Effector memory CD4-positive, alpha-beta T cell (primary cell): Measurements from ENCODE around the gene AXIN2.

Experiments
- DNase-seq, 3 donors: peaks; one replicate each; pipeline ENCODE4 v3.0.0-alpha.2; 2020
- H3K27ac ChIP-seq: 2 replicates; pipeline ENCODE4 v1.7.0; 2013; ENCODE audit warnings: mild to moderate bottlenecking, low read length, moderate library complexity; ENCODE audit not compliant: insufficient read depth, poor library complexity, severe bottlenecking
- H3K27me3 ChIP-seq: replicated peaks from 2 replicates; pipeline ENCODE4 v1.7.0; 2013; ENCODE audit warnings: mild to moderate bottlenecking, low read length; ENCODE audit not compliant: insufficient read depth, control insufficient read depth, poor library complexity, severe bottlenecking
- H3K36me3 ChIP-seq: 2 replicates; pipeline ENCODE4 v1.7.0; 2013; ENCODE audit warnings: mild to moderate bottlenecking, low read length, moderate library complexity; ENCODE audit not compliant: control insufficient read depth, insufficient read depth
- H3K4me1 ChIP-seq: 2 replicates; pipeline ENCODE4 v1.7.0; 2013; ENCODE audit warnings: low read length, mild to moderate bottlenecking; ENCODE audit not compliant: control insufficient read depth, insufficient read depth, poor library complexity, severe bottlenecking
- H3K4me3 ChIP-seq: 2 replicates; pipeline ENCODE4 v1.7.0; 2013; ENCODE audit warnings: low read length, low read depth, mild to moderate bottlenecking; ENCODE audit not compliant: insufficient read depth, poor library complexity, severe bottlenecking
- H3K9me3 ChIP-seq: 2 replicates; pipeline ENCODE4 v1.7.0; 2013; ENCODE audit warnings: mild to moderate bottlenecking, low read length, moderate library complexity; ENCODE audit not compliant: control insufficient read depth
- total RNA-seq, 3 donors: gene quantifications; one replicate each; lab custom pipeline; 2026; lab: John Stamatoyannopoulos, UW

The AXIN2 gene, protein sequence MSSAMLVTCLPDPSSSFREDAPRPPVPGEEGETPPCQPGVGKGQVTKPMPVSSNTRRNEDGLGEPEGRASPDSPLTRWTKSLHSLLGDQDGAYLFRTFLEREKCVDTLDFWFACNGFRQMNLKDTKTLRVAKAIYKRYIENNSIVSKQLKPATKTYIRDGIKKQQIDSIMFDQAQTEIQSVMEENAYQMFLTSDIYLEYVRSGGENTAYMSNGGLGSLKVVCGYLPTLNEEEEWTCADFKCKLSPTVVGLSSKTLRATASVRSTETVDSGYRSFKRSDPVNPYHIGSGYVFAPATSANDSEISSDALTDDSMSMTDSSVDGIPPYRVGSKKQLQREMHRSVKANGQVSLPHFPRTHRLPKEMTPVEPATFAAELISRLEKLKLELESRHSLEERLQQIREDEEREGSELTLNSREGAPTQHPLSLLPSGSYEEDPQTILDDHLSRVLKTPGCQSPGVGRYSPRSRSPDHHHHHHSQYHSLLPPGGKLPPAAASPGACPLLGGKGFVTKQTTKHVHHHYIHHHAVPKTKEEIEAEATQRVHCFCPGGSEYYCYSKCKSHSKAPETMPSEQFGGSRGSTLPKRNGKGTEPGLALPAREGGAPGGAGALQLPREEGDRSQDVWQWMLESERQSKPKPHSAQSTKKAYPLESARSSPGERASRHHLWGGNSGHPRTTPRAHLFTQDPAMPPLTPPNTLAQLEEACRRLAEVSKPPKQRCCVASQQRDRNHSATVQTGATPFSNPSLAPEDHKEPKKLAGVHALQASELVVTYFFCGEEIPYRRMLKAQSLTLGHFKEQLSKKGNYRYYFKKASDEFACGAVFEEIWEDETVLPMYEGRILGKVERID
- total RNA-seq = 16.5 to 27.1 (median 26.1) reads per million in 3 donors

DNA sequence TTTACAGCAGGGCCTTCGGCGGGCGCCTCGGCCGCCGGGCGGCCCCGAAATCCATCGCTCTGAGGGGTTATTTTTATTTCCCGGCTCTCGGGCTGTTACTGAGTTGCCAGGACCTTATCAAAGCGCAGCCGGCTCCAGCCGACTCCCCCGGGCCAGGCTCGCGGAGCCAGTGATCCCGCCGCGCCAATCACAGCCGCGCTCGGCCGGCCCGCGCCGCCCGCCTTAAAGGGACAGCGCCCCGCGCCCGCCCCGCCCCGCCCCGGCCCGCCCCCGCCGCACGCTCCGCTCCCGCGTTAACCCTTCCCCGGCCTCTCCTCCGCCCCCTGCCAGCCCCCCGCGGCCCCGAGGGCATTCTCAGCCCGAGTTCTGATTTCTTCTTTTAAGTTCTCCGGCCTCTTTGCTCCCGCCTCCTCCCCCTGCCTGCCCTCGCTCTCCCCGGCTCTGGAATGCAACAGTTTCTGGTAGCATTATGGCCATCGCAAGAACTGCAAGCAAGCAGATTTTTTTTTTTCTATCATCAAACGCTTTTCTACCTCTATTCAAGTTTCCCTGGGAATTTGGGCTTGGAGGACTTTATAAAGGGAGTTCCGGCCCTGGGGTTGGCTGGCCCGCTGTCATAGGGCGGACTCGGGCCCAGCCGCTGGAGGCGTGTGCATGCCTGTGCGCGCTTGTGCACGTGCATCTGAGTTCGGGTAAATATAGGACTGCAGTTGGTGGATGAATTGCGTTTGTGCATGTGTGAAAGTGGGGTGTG is at the start of gene AXIN2:
TSS of gene AXIN2 (minus strand) at position 197 of the 754 bp plus-strand sequence. CDS start 3,028 bp downstream, outside the sequence.
- Histone ChIP-seq H3K4me3 (peak within 1 kb of the TSS; percentile 91), H3K27ac (peak within 1 kb of the TSS; percentile 88), H3K36me3 (peaks cover 5% of the 10 kb centered on the region), H3K4me1 (peaks cover 5% of the 10 kb centered on the region), H3K27me3 (no peaks in the 10 kb centered on the region), H3K9me3 (no peaks in the 10 kb centered on the region)
- peak; percentile 70 to 78 (median 77) for DNase-seq

DNA sequence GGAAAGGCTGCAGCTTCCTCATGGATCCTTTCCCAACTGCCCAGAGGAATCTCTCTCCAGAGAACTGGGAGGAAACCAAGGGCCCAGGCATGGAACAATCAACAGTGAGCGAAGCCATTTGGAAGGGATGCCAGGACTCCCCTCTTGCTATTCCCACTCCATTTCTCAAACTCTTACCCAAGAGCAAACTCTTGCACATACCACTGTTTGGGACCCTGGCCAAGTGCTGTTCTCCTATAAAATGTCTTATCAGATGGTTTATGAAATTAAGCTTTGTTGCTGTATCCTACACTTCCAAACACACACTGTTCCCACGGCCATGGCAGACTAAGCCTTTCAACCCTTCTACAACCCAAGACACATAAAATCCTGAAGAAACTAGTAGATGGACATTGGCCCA is 48.3 kb upstream of the AXIN2 start:
- Histone ChIP-seq H3K4me1 (no peaks in the 10 kb centered on the region), H3K36me3 (no peaks in the 10 kb centered on the region), H3K4me3 (no peak overlapping the region), H3K27me3 (no peaks in the 10 kb centered on the region), H3K9me3 (no peaks in the 10 kb centered on the region), H3K27ac (no peak overlapping the region)
- DNase-seq = no peak

DNA sequence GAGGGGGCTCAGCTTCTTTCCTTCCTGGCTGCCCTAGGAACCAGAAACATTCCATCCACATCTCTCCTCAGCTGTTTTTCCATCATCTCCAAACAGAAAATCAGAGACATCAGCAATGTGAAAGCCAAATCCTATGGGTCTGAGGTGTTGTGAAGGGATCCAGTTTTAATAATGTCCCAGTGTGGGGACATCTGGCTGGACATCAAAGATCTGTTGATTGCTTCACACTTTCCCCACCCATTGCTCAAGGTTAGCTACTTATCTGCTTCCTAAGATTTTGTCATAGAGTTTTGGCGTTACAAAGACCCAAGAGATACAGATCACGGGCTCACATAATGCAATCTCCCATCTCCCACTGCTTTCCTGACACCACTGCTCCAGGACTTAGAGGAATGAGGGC is 47.8 kb upstream of the AXIN2 start:
- Histone ChIP-seq H3K9me3 (no peaks in the 10 kb centered on the region), H3K27ac (no peak overlapping the region), H3K4me1 (no peaks in the 10 kb centered on the region), H3K36me3 (no peaks in the 10 kb centered on the region), H3K27me3 (no peaks in the 10 kb centered on the region), H3K4me3 (no peak overlapping the region)
- no peak for DNase-seq

DNA sequence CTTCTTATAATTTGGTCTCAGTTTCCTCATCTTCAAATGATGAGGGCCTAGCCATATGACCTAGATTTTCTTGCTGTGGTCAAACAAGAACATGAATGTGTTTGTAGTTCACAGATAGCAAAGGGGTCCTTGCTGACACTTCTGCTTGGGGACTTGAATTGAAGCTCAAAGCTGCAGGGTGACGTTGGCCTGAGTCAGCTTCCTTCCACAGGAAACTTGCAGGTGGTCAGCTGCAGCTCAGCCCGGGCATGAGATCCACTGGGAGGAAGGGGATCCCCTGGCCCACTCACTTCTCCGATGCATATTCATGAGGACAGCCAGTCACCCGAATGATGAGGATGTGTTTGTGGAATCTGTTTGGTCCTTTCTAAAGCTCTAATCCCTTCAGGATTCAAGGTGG is 42.6 kb upstream of the AXIN2 start:
- Histone ChIP-seq H3K36me3 (no peaks in the 10 kb centered on the region), H3K4me1 (no peaks in the 10 kb centered on the region), H3K9me3 (no peaks in the 10 kb centered on the region), H3K27ac (no peak overlapping the region), H3K4me3 (no peak overlapping the region), H3K27me3 (no peaks in the 10 kb centered on the region)
- DNase-seq = no peak

DNA sequence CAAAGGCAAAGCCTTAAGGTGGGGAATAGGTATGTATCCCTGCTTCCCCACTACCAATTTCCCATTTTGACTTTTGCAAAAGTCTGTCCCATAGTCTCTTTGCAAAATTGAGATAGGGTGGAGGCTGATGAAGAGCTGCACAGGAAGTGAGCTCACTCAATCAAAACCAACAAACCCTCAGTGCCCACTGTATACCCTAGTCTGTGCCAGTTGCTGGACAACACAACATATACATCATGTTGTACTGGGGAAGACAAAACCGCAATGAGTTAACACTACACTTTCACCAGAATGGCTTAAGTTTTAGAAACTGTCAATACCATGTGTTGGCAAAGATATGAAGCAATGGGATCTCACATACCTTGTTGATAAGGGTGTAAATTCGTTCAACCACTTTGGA is 40.4 kb upstream of the AXIN2 start:
- no peak for DNase-seq
- H3K4me3 ChIP-seq = no peak overlapping the region
- no peak overlapping the region for H3K27ac ChIP-seq
- H3K36me3 ChIP-seq = no peaks in the 10 kb centered on the region
- no peaks in the 10 kb centered on the region for H3K27me3 ChIP-seq
- no peaks in the 10 kb centered on the region for H3K4me1 ChIP-seq
- H3K9me3 ChIP-seq = no peaks in the 10 kb centered on the region

DNA sequence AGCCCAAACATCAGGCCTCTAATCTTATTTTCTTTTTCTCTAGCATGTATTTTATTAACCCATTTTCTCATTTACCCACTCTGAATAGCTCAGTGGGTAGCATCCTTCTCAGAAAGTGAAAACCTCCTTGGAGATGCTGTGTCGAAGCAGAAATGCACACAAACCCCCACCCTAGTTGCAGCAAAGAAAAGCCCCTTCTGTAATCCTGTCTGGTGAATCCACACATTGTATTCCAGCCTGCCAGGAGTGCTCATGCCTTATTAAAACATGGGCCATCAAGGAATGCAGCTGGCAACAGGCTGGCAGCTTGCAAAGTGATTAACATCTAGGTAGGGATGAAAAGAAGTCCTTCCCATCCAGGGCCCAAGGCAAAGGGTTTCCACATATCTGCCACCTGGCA is 39.7 kb upstream of the AXIN2 start:
- DNase-seq = no peak
- no peaks in the 10 kb centered on the region for H3K9me3 ChIP-seq
- no peak overlapping the region for H3K27ac ChIP-seq
- H3K4me1 ChIP-seq = no peaks in the 10 kb centered on the region
- H3K27me3 ChIP-seq = no peaks in the 10 kb centered on the region
- H3K36me3 ChIP-seq = no peaks in the 10 kb centered on the region
- H3K4me3 ChIP-seq = no peak overlapping the region

DNA sequence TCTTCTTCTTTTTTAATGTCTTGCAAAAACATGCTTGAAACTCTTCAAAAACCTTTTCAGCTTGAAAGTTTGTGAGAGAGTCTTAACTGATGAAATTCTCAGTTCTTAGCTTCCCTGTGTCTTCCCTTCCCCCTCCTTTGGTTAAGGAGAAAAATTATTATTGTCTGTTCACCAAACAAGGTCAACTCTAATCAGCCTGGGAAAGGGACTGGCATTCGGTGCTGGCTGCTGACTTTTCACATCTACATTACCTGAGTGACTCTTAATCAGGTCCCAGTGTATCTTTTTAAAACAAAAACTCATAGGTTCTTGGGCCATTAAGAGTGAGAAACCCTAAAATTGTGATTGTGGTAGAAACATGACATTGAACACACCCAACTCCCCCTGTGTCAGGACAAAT is 39.1 kb upstream of the AXIN2 start:
- Histone ChIP-seq H3K27ac (no peak overlapping the region), H3K4me1 (no peaks in the 10 kb centered on the region), H3K36me3 (no peaks in the 10 kb centered on the region), H3K9me3 (no peaks in the 10 kb centered on the region), H3K27me3 (no peaks in the 10 kb centered on the region), H3K4me3 (no peak overlapping the region)
- no peak for DNase-seq

DNA sequence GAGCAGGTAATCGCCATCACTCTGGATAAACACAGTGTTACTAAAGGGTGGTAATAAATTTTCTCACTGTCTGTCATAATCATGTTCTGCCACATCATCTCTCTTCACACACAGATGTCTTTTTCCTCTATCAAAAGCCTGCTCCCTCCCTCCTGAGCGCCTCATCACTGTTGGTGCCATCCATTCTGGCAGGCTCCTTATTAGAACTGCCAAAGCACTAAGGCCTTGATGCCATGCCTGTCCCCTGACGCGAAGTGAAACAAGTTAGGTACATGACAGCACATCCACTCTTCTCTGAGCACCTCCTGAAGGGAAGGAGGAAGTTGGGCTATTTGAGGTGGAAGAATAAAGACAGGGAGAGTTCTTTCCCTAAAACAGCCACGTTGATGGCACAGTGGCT is 38.2 kb upstream of the AXIN2 start:
- no peak for DNase-seq
- Histone ChIP-seq H3K27ac (no peak overlapping the region), H3K27me3 (no peaks in the 10 kb centered on the region), H3K4me3 (no peak overlapping the region), H3K4me1 (no peaks in the 10 kb centered on the region), H3K36me3 (no peaks in the 10 kb centered on the region), H3K9me3 (no peaks in the 10 kb centered on the region)

DNA sequence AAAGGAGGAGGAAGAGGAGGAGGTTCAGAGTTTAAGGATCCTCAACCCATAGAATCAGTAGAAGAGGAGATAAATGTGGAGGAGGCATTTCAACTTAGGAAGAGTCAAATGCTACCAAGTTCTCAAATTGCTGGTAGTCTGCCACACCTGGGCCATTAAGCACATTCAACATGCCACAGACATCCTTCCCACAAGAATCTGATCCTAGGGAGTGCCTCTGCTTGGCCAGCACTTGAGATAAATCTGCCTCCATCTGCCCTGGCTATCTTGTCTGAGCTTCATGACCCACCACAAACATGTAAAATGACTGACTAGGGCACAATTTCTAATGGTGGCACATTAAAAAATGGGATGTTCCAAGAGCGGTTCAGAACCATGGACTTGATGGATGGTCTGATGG is 37.3 kb upstream of the AXIN2 start:
- Histone ChIP-seq H3K4me1 (no peaks in the 10 kb centered on the region), H3K27ac (no peak overlapping the region), H3K27me3 (no peaks in the 10 kb centered on the region), H3K4me3 (no peak overlapping the region), H3K36me3 (no peaks in the 10 kb centered on the region), H3K9me3 (no peaks in the 10 kb centered on the region)
- no peak for DNase-seq
